ENCODE data around the gene LBH. TPM values are rescaled to one million over a fixed set of nuclear protein-coding genes. Genes with fewer than 3 reads are reported as not detected.

Gene LBH
- total and polyA plus RNA-seq, 2 of the 13 experiments (the other 11 are each of a cell fraction or from before 2014, with no cell fraction given), result 0.09 to 0.25 TPM

GRCh38 chr2:30216157-30216556, 15.2 kb upstream of the LBH start (continued):
- TF ChIP-seq, protein P1, sequence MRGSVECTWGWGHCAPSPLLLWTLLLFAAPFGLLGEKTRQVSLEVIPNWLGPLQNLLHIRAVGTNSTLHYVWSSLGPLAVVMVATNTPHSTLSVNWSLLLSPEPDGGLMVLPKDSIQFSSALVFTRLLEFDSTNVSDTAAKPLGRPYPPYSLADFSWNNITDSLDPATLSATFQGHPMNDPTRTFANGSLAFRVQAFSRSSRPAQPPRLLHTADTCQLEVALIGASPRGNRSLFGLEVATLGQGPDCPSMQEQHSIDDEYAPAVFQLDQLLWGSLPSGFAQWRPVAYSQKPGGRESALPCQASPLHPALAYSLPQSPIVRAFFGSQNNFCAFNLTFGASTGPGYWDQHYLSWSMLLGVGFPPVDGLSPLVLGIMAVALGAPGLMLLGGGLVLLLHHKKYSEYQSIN (CRISPR knock-in tag; IDR thresholded peaks at IDR 0.05; ENCODE audit: borderline replicate concordance), result no peak
- TF ChIP-seq, protein P2, sequence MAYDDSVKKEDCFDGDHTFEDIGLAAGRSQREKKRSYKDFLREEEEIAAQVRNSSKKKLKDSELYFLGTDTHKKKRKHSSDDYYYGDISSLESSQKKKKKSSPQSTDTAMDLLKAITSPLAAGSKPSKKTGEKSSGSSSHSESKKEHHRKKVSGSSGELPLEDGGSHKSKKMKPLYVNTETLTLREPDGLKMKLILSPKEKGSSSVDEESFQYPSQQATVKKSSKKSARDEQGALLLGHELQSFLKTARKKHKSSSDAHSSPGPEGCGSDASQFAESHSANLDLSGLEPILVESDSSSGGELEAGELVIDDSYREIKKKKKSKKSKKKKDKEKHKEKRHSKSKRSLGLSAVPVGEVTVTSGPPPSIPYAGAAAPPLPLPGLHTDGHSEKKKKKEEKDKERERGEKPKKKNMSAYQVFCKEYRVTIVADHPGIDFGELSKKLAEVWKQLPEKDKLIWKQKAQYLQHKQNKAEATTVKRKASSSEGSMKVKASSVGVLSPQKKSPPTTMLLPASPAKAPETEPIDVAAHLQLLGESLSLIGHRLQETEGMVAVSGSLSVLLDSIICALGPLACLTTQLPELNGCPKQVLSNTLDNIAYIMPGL (CRISPR knock-in tag; IDR thresholded peaks at IDR 0.05; ENCODE audit: borderline replicate concordance in 1 of 2, low read depth in 1 of 2), result no peak
- TF ChIP-seq ADNP (CRISPR knock-in tag; IDR thresholded peaks at IDR 0.05), result no peak
- TF ChIP-seq ZNF317 (CRISPR knock-in tag; IDR thresholded peaks at IDR 0.05), result no peak
- no peak for TF ChIP-seq ZNF709 (CRISPR knock-in tag; IDR thresholded peaks at IDR 0.05)
- TF ChIP-seq ZFX (CRISPR knock-in tag; IDR thresholded peaks at IDR 0.05; ENCODE audit: low read depth), result no peak

GRCh38 chr2:30217644-30218337, 13.5 kb upstream of the LBH start:
- CTCF ChIA-PET (ENCODE audit: low intra/inter-chr PET ratio, low total read pairs), result no interaction called here

More at GRCh38 chr2:30217644-30218337, 13.5 kb upstream of the LBH start:
- POLR2A ChIA-PET, result no interaction called here
- in situ Hi-C loops (cut with HindIII; ENCODE audit: extremely low pct_ligation_motif_present, low pct_unique_long_range_greater_than_20kb) (loop anchor here (25.0 kb wide), 2 partner anchors 945 to 1120 kb away; no protein-coding TSS in a partner anchor), intact Hi-C loops (cut with micrococcal nuclease; ENCODE audit: unreplicated experiment) (loop anchor here (5.0 kb wide), 1 partner anchor 1125 kb away; no protein-coding TSS in a partner anchor)
- Histone ChIP-seq H3K79me2 (ENCODE audit: insufficient read depth, low read length) (no peaks in the 10 kb centered on the region), H3K4me1 (ENCODE audit: insufficient read depth, low read length) (no peaks in the 10 kb centered on the region), H3K4me2 (ENCODE audit: low read depth, low read length) (no peak overlapping the region), H3K9me3 (ENCODE audit: low read length) (no peaks in the 10 kb centered on the region), H4K20me1 (ENCODE audit: insufficient read depth, low read length) (no peaks in the 10 kb centered on the region), H2AFZ (ENCODE audit: low read length) (no peak overlapping the region), H3K9ac (ENCODE audit: insufficient read depth, low read depth, low read length) (no peak overlapping the region), H3K27me3 (ENCODE audit: control insufficient read depth in 1 of 2, insufficient read depth in 2 of 2, low read length in 2 of 2) (peaks cover 1 to 40% of the 10 kb centered on the region in 2 experiments; a peak in 4 of 5 replicates), H3K27ac (ENCODE audit: extremely low read length, insufficient read depth, low read length) (no peak overlapping the region), H3K36me3 (replicated peaks in 1 of 2; ENCODE audit: control insufficient read depth in 1 of 2, insufficient read depth in 2 of 2, low read length in 2 of 2) (no peaks in the 10 kb centered on the region), H3K4me3 (replicated peaks in 1 of 3; ENCODE audit: insufficient read depth in 1 of 3, low read depth in 2 of 3, low read length in 3 of 3) (no peak overlapping the region)
- ATAC-seq, result no peak
- 0 out of 2 replicates have a peak, but pooled peaks have one; percentile 16 for TF ChIP-seq CREB1 (IDR thresholded peaks at IDR 0.05)
- TF ChIP-seq CREB1 (CRISPR knock-in tag; IDR thresholded peaks at IDR 0.05), result no peak
- no peak for TF ChIP-seq ZNF318 (CRISPR knock-in tag; IDR thresholded peaks at IDR 0.05)
- TF ChIP-seq ATF7 (IDR thresholded peaks at IDR 0.05), result peak; percentile 57
- no peak for TF ChIP-seq ATF7 (CRISPR knock-in tag; IDR thresholded peaks at IDR 0.05)
- no peak for FAIRE-seq
- no TSS peak for BruUV-seq (replicated peaks)
- DNase-seq (ENCODE audit: low spot score), result no peak
- WGBS (ENCODE audit: low lambda C conversion rate), result 21% methylated on average over 8 of the region's 11 CpGs
